ENCODE measurements around the gene PTPN4. TPM values are rescaled to one million over a fixed set of nuclear protein-coding genes. Genes with fewer than 3 reads are reported as not detected.

Gene PTPN4
- total and polyA plus RNA-seq, 2 experiments from 2014 or later, result 41.6 to 90.4 TPM

GRCh38 chr2:119713819-119714490 lies 45.8 kb upstream of the PTPN4 start:
- peaks cover 10% of the 10 kb centered on the region for H3K4me1 Mint-ChIP-seq
- no peak overlapping the region for H3K27ac Mint-ChIP-seq
- Histone ChIP-seq H4K20me1 (replicated peaks; ENCODE audit: insufficient read depth) (no peaks in the 10 kb centered on the region), H3K4me1 (ENCODE audit: insufficient read depth) (peaks cover 7% of the 10 kb centered on the region; the same call in 1 of the 2 replicates), H3K4me3 (no peak overlapping the region), H2AFZ (no peak overlapping the region), H3K36me3 (ENCODE audit: insufficient read depth) (no peaks in the 10 kb centered on the region), H3K27ac (ENCODE audit: low read depth) (no peak overlapping the region), H3F3A (replicated peaks; ENCODE audit: low read depth) (no peaks in the 10 kb centered on the region), H3K9me2 (ENCODE audit: insufficient read depth) (no peaks in the 10 kb centered on the region), H3K4me2 (no peak overlapping the region), H3K27me3 (ENCODE audit: insufficient read depth) (no peaks in the 10 kb centered on the region), H3K79me2 (replicated peaks; ENCODE audit: insufficient read depth) (no peaks in the 10 kb centered on the region)
- peaks cover 13% of the 10 kb centered on the region for H3K27me3 Mint-ChIP-seq (ENCODE audit: insufficient read depth, low read depth, poor library complexity)
- DNase-seq (ENCODE audit: low spot score) (no peak), ATAC-seq (no peak)
- no peaks in the 10 kb centered on the region for H3K9me3 Mint-ChIP-seq
- no peak overlapping the region for H3K4me3 Mint-ChIP-seq
- no peak for TF ChIP-seq CTCF (conservative IDR thresholded peaks at IDR 0.05; ENCODE audit: low read depth in 2 of 2)
- no peak for TF ChIP-seq JUNB (IDR thresholded peaks at IDR 0.05; ENCODE audit: unreplicated experiment)
- no peak for TF ChIP-seq CREB1 (CRISPR knock-in tag; IDR thresholded peaks at IDR 0.05; ENCODE audit: low read depth)
- no peak for TF ChIP-seq ZNF331 (CRISPR knock-in tag; IDR thresholded peaks at IDR 0.05; ENCODE audit: low read depth)
- no peak for TF ChIP-seq REST (IDR thresholded peaks at IDR 0.05; ENCODE audit: unreplicated experiment)
- TF ChIP-seq STAT1 (IDR thresholded peaks at IDR 0.05; ENCODE audit: unreplicated experiment), result no peak
- no peak for TF ChIP-seq NANOG (IDR thresholded peaks at IDR 0.05; ENCODE audit: borderline replicate concordance)
- no peak for TF ChIP-seq ZNF114 (CRISPR knock-in tag; IDR thresholded peaks at IDR 0.05)
- no peak for TF ChIP-seq POLR2AphosphoS5 (IDR thresholded peaks at IDR 0.05; ENCODE audit: low read depth)
- no peak for TF ChIP-seq ETS1 (IDR thresholded peaks at IDR 0.05)
- no peak for TF ChIP-seq EZH2phosphoT487 (IDR thresholded peaks at IDR 0.05; ENCODE audit: unreplicated experiment)
- TF ChIP-seq ZNF462 (CRISPR knock-in tag; IDR thresholded peaks at IDR 0.05), result no peak
- no peaks in the 10 kb centered on the region for H3K36me3 Mint-ChIP-seq (ENCODE audit: low read depth)

All from GM23338 (cell line).